T1000 (cell line): Measurements from ENCODE around the gene ZNF846.
"Not testable (repeated sequence)": the region's sequence is repeated elsewhere in the genome, so short reads cannot be mapped to it uniquely, and the experiment has no call there.

Source experiments
- DNase-seq: peaks from one replicate; lab custom pipeline; 2025; ENCODE audit warnings: mixed read lengths; lab: John Stamatoyannopoulos, UW

ZNF846 gene

GRCh38 chr19:9784163-9784496 lies 15.6 kb upstream of the ZNF846 start:
- DNase-seq, result not testable (repeated sequence)

GRCh38 chr19:9782338-9782737 lies 13.8 kb upstream of the ZNF846 start:
- DNase-seq, result no peak

- no peak for DNase-seq
Observed at GRCh38 chr19:9757544-9758501, 10.7 kb downstream of the ZNF846 start.

- DNase-seq, result no peak
Observed at GRCh38 chr19:9752701-9753443, 15.7 kb downstream of the ZNF846 start.

GRCh38 chr19:9751446-9751845 lies 17.1 kb downstream of the ZNF846 start:
- no peak for DNase-seq

GRCh38 chr19:9741476-9742171 lies 26.9 kb downstream of the ZNF846 start:
- no peak for DNase-seq

- no peak for DNase-seq
Observed at GRCh38 chr19:9735986-9736385, 32.6 kb downstream of the ZNF846 start.

GRCh38 chr19:9730056-9730455 lies 38.5 kb downstream of the ZNF846 start:
- not testable (repeated sequence) for DNase-seq

GRCh38 chr19:9729162-9729561 lies 39.4 kb downstream of the ZNF846 start:
- no peak for DNase-seq

GRCh38 chr19:9727644-9728043 lies 40.9 kb downstream of the ZNF846 start:
- no peak for DNase-seq

- not testable (repeated sequence) for DNase-seq
Observed at GRCh38 chr19:9725508-9726201, 42.9 kb downstream of the ZNF846 start.

GRCh38 chr19:9724157-9724556 lies 44.4 kb downstream of the ZNF846 start:
- DNase-seq, result no peak

GRCh38 chr19:9721861-9722260 lies 46.7 kb downstream of the ZNF846 start:
- DNase-seq, result no peak

GRCh38 chr19:9720541-9720940 lies 48.0 kb downstream of the ZNF846 start:
- no peak for DNase-seq

- DNase-seq, result no peak
Observed at GRCh38 chr19:9711815-9712214, 56.7 kb downstream of the ZNF846 start.

GRCh38 chr19:9709305-9709704 lies 59.2 kb downstream of the ZNF846 start:
- DNase-seq, result no peak

- no peak for DNase-seq
Observed at GRCh38 chr19:9705836-9706235, 62.7 kb downstream of the ZNF846 start.

GRCh38 chr19:9702186-9702585 lies 66.4 kb downstream of the ZNF846 start:
- DNase-seq, result no peak
